SJSA1 (cell line): Measurements from ENCODE around the gene INMT. TPM values are rescaled to one million over a fixed set of nuclear protein-coding genes. Genes with fewer than 3 reads are reported as not detected.

Experiments used
- DNase-seq, 2 experiments: peaks; one replicate each; pipeline ENCODE4 v3.0.0-alpha.2; 2015 to 2020; ENCODE audit warnings: low spot score in 2 of 2, low read depth in 1 of 2
- H3K27ac ChIP-seq: fragments of 250-450 bp; sonication (Bioruptor Pico); 2 replicates; pipeline ENCODE4 v1.5.1; 2020; ENCODE audit warnings: mild to moderate bottlenecking, moderate library complexity
- H3K27me3 ChIP-seq: fragments of 250-450 bp; sonication (Bioruptor Pico); replicated peaks from 2 replicates; pipeline ENCODE4 v1.5.1; 2020; ENCODE audit warnings: mild to moderate bottlenecking, moderate library complexity
- H3K36me3 ChIP-seq: fragments of 250-450 bp; sonication (Bioruptor Pico); 2 replicates; pipeline ENCODE4 v1.5.1; 2020; ENCODE audit warnings: mild to moderate bottlenecking
- H3K4me1 ChIP-seq: fragments of 250-450 bp; sonication (Bioruptor Pico); replicated peaks from 2 replicates; pipeline ENCODE4 v1.6.1; 2021; ENCODE audit warnings: mild to moderate bottlenecking
- H3K4me3 ChIP-seq: fragments of 250-450 bp; sonication (Bioruptor Pico); 2 replicates; pipeline ENCODE4 v1.5.1; 2020; ENCODE audit warnings: mild to moderate bottlenecking
- H3K9me3 ChIP-seq: fragments of 250-450 bp; sonication (Bioruptor Pico); replicated peaks from 2 replicates; pipeline ENCODE4 v1.5.1; 2020; ENCODE audit warnings: mild to moderate bottlenecking
- total RNA-seq: library from RNA; depleted of rRNA; stranded (reverse); fragments of >200 nt; shearing (Covaris generic); gene quantifications from 2 replicates; pipeline ENCODE4 v1.2.3, GENCODE V29; 2014

The INMT gene
- total RNA-seq, 1 experiment from 2014 or later: 0.08 TPM

DNA sequence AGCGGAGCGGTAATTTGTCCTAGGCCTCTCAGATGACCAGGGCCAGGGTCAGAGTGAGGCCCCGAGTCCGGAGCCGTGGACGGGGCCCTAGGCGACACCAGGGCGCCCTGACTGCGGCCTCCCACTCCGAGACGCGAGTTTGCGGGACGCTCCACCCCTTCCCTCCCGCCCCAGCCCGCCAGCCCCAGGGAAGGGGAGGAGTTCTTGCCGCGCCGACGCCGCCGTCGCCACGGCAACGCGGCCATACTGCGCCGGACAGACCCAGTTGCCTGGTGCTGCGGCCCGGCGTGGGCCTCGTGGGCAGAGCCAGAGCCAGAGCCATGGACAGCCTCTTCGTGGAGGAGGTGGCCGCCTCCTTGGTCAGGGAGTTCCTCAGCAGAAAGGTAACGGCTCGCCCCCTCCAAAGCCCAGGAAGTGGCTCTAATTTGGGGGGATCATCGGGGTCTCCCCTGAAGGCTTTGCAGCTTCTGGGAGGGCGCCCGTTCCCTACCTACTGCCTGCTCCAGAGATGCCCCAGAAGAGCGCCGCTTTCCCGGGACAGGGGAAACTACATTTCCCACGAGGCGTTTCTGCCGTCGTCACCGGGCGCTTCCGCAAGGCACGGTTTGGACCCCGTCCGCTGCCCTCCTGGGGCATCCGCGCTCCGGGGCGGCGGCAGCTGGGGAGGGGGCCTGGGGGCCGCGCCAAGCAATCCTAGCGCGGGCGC is 19.4 kb downstream of the INMT start, which contains the start of gene MINDY4:
TSS of gene MINDY4 (plus strand) at position 244 of the 706 bp plus-strand sequence. CDS start at position 321, 77 bp downstream.
- peaks cover 12% of the 10 kb centered on the region for H3K4me1 ChIP-seq
- H3K27me3 ChIP-seq: no peaks in the 10 kb centered on the region
- no peaks in the 10 kb centered on the region for H3K9me3 ChIP-seq
- peak; percentile 80 to 81 for DNase-seq
- peak within 1 kb of the TSS; percentile 56 for H3K4me3 ChIP-seq
- no peaks in the 10 kb centered on the region for H3K36me3 ChIP-seq
- peak within 1 kb of the TSS; percentile 80 for H3K27ac ChIP-seq

- Histone ChIP-seq H3K4me1 (peaks cover 12% of the 10 kb centered on the region), H3K9me3 (no peaks in the 10 kb centered on the region), H3K27ac (peak overlapping the region; percentile 80), H3K36me3 (no peaks in the 10 kb centered on the region), H3K4me3 (peak overlapping the region; percentile 56), H3K27me3 (no peaks in the 10 kb centered on the region)
- DNase-seq: peak in 1 of 2 experiments; percentile 36
Observed at GRCh38 chr7:30771880-30772425, 20.0 kb downstream of the INMT start.

GRCh38 chr7:30772984-30773383 is 21.0 kb downstream of the INMT start:
- Histone ChIP-seq H3K36me3 (no peaks in the 10 kb centered on the region), H3K27ac (no peak overlapping the region), H3K27me3 (no peaks in the 10 kb centered on the region), H3K9me3 (no peaks in the 10 kb centered on the region), H3K4me3 (no peak overlapping the region), H3K4me1 (peaks cover 12% of the 10 kb centered on the region)
- DNase-seq: no peak

DNA sequence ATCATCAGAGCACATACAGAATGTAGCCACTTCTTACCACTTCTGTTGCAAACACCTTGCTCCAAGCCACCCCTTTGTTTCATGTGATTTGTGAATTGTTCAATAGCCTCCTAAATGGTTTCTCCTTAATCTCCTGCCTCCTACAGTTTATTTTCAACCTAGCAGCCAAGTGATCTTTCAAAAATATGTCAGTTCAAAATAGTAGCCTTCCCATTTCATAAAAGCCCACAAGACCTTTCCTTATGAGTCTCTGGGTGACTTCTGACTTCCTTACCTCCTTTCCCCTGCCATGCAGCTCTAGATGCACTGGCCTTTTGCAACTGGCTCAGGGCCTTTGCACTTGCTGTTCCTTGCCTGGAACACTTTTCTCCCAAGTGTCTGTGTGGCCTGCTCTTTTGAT is 24.1 kb downstream of the INMT start:
- H3K4me1 ChIP-seq: peaks cover 10% of the 10 kb centered on the region
- no peak overlapping the region for H3K4me3 ChIP-seq
- H3K9me3 ChIP-seq: no peaks in the 10 kb centered on the region
- no peaks in the 10 kb centered on the region for H3K36me3 ChIP-seq
- no peak for DNase-seq
- no peak overlapping the region for H3K27ac ChIP-seq
- no peaks in the 10 kb centered on the region for H3K27me3 ChIP-seq

DNA sequence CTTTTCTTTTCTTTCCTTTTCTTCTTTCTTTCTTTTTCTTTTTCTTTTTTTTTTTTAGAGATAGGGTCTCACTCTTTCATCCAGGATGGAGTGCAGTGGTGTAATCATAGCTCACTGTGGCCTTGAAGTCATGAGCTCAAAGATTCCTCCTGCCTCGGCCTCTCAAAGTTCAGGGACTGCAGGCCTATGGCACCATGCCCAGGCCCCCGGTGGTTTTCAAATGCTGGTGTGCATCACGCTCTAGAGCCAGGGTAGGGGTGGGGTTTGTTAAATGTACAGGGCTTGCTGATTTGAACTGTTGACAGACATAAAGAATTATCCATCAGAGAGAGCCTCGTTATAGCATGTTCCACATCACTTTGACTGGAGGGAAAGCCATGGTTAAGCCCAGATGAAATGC is 25.0 kb downstream of the INMT start:
- Histone ChIP-seq H3K4me3 (no peak overlapping the region), H3K9me3 (no peaks in the 10 kb centered on the region), H3K27ac (no peak overlapping the region), H3K4me1 (peaks cover 6% of the 10 kb centered on the region), H3K27me3 (no peaks in the 10 kb centered on the region), H3K36me3 (peaks cover 3% of the 10 kb centered on the region; the same call in 1 of the 2 replicates)
- no peak for DNase-seq

GRCh38 chr7:30778255-30779025 is 26.5 kb downstream of the INMT start:
- Histone ChIP-seq H3K9me3 (no peaks in the 10 kb centered on the region), H3K36me3 (peaks cover 6% of the 10 kb centered on the region; the same call in 1 of the 2 replicates), H3K27me3 (no peaks in the 10 kb centered on the region), H3K27ac (no peak overlapping the region), H3K4me3 (no peak overlapping the region), H3K4me1 (no peaks in the 10 kb centered on the region)
- no peak for DNase-seq

DNA sequence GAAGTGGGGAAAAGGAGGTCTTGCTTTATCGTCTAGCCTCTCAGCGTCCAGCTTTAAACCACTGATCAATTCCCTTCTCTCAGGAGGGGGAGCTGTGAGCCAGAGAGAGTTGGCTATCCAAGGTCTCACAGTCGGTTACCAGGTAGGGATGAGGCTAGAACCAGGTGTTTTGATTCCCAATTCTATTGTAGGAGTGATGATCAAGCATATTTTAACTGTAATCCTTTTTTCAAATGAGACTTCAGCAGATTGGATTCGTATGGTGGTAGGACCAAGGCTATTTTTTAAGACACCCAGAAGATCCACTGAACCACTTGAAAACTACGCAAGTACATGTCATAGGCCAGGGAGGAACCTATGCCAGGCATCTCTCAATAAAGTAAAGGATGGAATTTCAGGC is 27.6 kb downstream of the INMT start:
- Histone ChIP-seq H3K27ac (no peak overlapping the region), H3K9me3 (no peaks in the 10 kb centered on the region), H3K4me3 (no peak overlapping the region), H3K4me1 (no peaks in the 10 kb centered on the region), H3K27me3 (no peaks in the 10 kb centered on the region), H3K36me3 (peaks cover 6% of the 10 kb centered on the region; the same call in 1 of the 2 replicates)
- DNase-seq: no peak

- Histone ChIP-seq H3K4me1 (no peaks in the 10 kb centered on the region), H3K27me3 (no peaks in the 10 kb centered on the region), H3K9me3 (no peaks in the 10 kb centered on the region), H3K27ac (no peak overlapping the region), H3K4me3 (no peak overlapping the region), H3K36me3 (peaks cover 6% of the 10 kb centered on the region; the same call in 1 of the 2 replicates)
- DNase-seq: no peak
Observed at GRCh38 chr7:30780941-30781340, 29.0 kb downstream of the INMT start.

- DNase-seq: no peak
- H3K27me3 ChIP-seq: no peaks in the 10 kb centered on the region
- no peaks in the 10 kb centered on the region for H3K4me1 ChIP-seq
- H3K4me3 ChIP-seq: no peak overlapping the region
- H3K9me3 ChIP-seq: no peaks in the 10 kb centered on the region
- peaks cover 6% of the 10 kb centered on the region; the same call in 1 of the 2 replicates for H3K36me3 ChIP-seq
- H3K27ac ChIP-seq: no peak overlapping the region
Observed at GRCh38 chr7:30782690-30783089, 30.8 kb downstream of the INMT start.

DNA sequence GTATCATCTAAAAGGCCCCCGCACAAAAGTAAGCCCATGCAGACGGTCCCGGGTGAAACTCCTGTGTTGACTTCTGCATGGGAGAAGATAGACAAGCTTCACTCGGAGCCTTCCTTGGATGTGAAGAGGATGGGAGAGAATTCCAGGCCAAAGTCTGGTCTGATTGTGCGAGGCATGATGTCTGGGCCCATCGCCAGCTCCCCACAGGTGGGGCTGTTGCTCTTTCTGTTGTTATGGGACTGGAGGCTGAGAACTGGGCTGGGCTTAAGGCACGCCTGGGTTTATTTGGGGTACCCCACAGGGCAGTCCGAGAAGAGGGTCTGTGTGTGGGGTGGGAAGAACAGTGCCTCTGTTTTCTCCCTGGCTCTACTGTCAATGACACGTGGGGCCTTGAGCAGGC is 33.9 kb downstream of the INMT start:
- Histone ChIP-seq H3K36me3 (peaks cover 6% of the 10 kb centered on the region; the same call in 1 of the 2 replicates), H3K4me3 (no peak overlapping the region), H3K4me1 (no peaks in the 10 kb centered on the region), H3K27ac (no peak overlapping the region), H3K9me3 (no peaks in the 10 kb centered on the region), H3K27me3 (no peaks in the 10 kb centered on the region)
- no peak for DNase-seq

GRCh38 chr7:30787486-30787885 is 35.6 kb downstream of the INMT start:
- no peak for DNase-seq
- Histone ChIP-seq H3K4me3 (no peak overlapping the region), H3K36me3 (no peaks in the 10 kb centered on the region), H3K9me3 (no peaks in the 10 kb centered on the region), H3K27ac (no peak overlapping the region), H3K4me1 (no peaks in the 10 kb centered on the region), H3K27me3 (no peaks in the 10 kb centered on the region)

GRCh38 chr7:30788640-30789333 is 36.9 kb downstream of the INMT start:
- Histone ChIP-seq H3K27ac (no peak overlapping the region), H3K27me3 (no peaks in the 10 kb centered on the region)

GRCh38 chr7:30789334-30789711 is 37.4 kb downstream of the INMT start:
- no peaks in the 10 kb centered on the region for H3K27me3 ChIP-seq
- peak in 1 of 2 experiments; percentile 4 for DNase-seq
- H3K27ac ChIP-seq: no peak overlapping the region
- H3K9me3 ChIP-seq: no peaks in the 10 kb centered on the region
- no peaks in the 10 kb centered on the region for H3K36me3 ChIP-seq
- no peaks in the 10 kb centered on the region for H3K4me1 ChIP-seq
- H3K4me3 ChIP-seq: no peak overlapping the region

More at GRCh38 chr7:30788640-30789333, 36.9 kb downstream of the INMT start:
- no peak overlapping the region for H3K4me3 ChIP-seq
- DNase-seq: no peak
- H3K9me3 ChIP-seq: no peaks in the 10 kb centered on the region
- H3K36me3 ChIP-seq: no peaks in the 10 kb centered on the region
- H3K4me1 ChIP-seq: no peaks in the 10 kb centered on the region
